ENCODE results near the gene TSHZ2. TPM values are rescaled to one million over a fixed set of nuclear protein-coding genes. Genes with fewer than 3 reads are reported as not detected.

TSHZ2 gene
- total and polyA plus RNA-seq, 2 donors (not counting 3 experiments of a cell fraction or from before 2014, with no cell fraction given), result not detected

- no peak overlapping the region for H2AFZ ChIP-seq (ENCODE audit: low read depth, low read length)
- DNase-seq (ENCODE audit: low read depth, low spot score), result no peak
- no peaks in the 10 kb centered on the region for H3K9me1 ChIP-seq (replicated peaks; ENCODE audit: control insufficient read depth, extremely low read depth, insufficient read depth, low read length)
- no peak overlapping the region for H3K4me3 ChIP-seq (replicated peaks in 1 of 3; ENCODE audit: insufficient read depth in 1 of 3, low read depth in 1 of 3, low read length in 3 of 3)
- no peak overlapping the region for H3K4me2 ChIP-seq (ENCODE audit: insufficient read depth, low read length)
- intact Hi-C loops (cut with micrococcal nuclease), result no loop called here
- no peak for FAIRE-seq
- no peaks in the 10 kb centered on the region for H3K27me3 ChIP-seq (ENCODE audit: control insufficient read depth in 2 of 2, insufficient read depth in 2 of 2, low read length in 2 of 2)
- TF ChIP-seq FOS (IDR thresholded peaks at IDR 0.05; ENCODE audit: borderline replicate concordance, insufficient read depth, low read length) (no peak), CTCF (IDR thresholded peaks at IDR 0.05; ENCODE audit: extremely low read depth in 1 of 2, insufficient read depth in 1 of 2, low read depth in 1 of 2, low read length in 2 of 2) (no peak), EZH2 (IDR thresholded peaks at IDR 0.05; ENCODE audit: borderline replicate concordance, low read depth, low read length, severe bottlenecking) (no peak), POLR2AphosphoS5 (IDR thresholded peaks at IDR 0.05; ENCODE audit: insufficient read depth, low read depth, low read length) (no peak), GATA2 (IDR thresholded peaks at IDR 0.05; ENCODE audit: insufficient read depth, insufficient read length, low read depth, low read length) (no peak), MYC (IDR thresholded peaks at IDR 0.05; ENCODE audit: low read depth, low read length) (no peak), JUN (IDR thresholded peaks at IDR 0.05; ENCODE audit: borderline replicate concordance, insufficient read depth, insufficient read length, low read depth) (no peak), POLR2A (IDR thresholded peaks at IDR 0.05; ENCODE audit: low read depth, low read length) (no peak), MAX (IDR thresholded peaks at IDR 0.05; ENCODE audit: insufficient read depth, insufficient read length) (no peak)
- POLR2A ChIA-PET, result no interaction called here
- CTCF ChIA-PET, result no interaction called here
- H3K4me1 ChIP-seq (ENCODE audit: control insufficient read depth, extremely low read depth, insufficient read depth, low read length), result no peaks in the 10 kb centered on the region
- no peak overlapping the region for H3K9ac ChIP-seq (replicated peaks; ENCODE audit: extremely low read depth, insufficient read depth, low read length)
- H4K20me1 ChIP-seq (replicated peaks; ENCODE audit: control insufficient read depth, extremely low read depth, insufficient read depth, low read length), result no peaks in the 10 kb centered on the region
- H3K9me3 ChIP-seq (replicated peaks; ENCODE audit: control insufficient read depth, insufficient read depth, low read length), result no peaks in the 10 kb centered on the region
- no TSS peak for BruUV-seq (replicated peaks)
- no peak overlapping the region for H3K27ac ChIP-seq (ENCODE audit: insufficient read depth, low read depth, low read length)
- no peaks in the 10 kb centered on the region for H3K36me3 ChIP-seq (ENCODE audit: control insufficient read depth in 2 of 2, extremely low read depth in 1 of 2, insufficient read depth in 2 of 2, low read length in 2 of 2)
- H3K79me2 ChIP-seq (ENCODE audit: control insufficient read depth, insufficient read depth, low read length), result no peaks in the 10 kb centered on the region
- dilution Hi-C loops (cut with MboI; ENCODE audit: extremely low pct_ligation_motif_present, low sequenced_read_pairs), result no loop called here
These were observed 255.4 kb downstream of the TSHZ2 start for GRCh38 chr20:53227523-53227922.
